AG10803 (cell line): ENCODE measurements around the gene MAP7D1.

Source experiments
- DNase-seq: peaks from one replicate; pipeline ENCODE4 v3.0.0; 2010; ENCODE audit warnings: low read depth
- H3K4me3 ChIP-seq: 2 replicates; pipeline ENCODE4 v1.5.1; 2011; ENCODE audit warnings: mild to moderate bottlenecking, low read length, control low read depth
- CTCF ChIP-seq: conservative IDR thresholded peaks from 2 replicates; pipeline ENCODE4 v1.5.1; 2011; ENCODE audit warnings: mild to moderate bottlenecking, low read length, control low read depth, inconsistent platforms

The MAP7D1 gene

DNA sequence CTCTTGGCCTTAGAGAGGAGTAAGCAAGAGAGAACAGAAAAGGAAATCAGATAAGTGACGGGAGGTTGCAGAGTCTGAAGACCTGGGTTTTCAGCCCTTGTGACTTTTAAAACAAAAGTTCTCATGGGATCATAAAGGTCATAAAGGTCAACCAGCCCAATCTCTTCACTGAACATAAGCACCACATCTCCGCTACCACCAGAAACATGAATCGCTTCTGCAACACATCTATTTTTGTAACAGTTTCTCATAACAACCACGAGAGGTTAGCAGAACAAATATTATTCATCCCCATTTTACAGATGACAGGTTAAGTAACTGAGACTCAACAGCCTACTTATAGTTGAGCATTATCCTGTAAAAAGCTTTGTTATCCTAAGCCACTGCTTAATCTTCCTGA lies 12.5 kb upstream of the MAP7D1 start:
- no peak for DNase-seq
- no peak overlapping the region for H3K4me3 ChIP-seq
- no peak for TF ChIP-seq CTCF

DNA sequence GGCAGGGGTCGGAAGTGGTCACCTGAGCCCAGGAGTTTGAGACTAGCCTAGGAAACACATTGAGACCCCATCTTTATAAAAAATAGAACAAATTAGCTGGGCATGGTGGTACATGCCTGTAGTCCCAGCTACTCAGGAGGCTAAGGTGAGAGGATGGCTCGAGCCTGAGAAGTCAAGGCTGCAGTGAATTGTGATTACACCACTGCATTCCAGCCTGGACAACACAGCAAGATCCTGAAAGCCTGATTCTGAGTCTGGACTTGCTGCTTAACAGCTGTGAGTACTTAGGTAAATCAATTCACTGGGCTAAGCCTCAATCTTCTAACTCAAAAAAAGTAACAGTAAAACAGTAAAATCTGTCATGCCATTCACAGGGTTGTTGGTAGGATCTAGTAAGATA lies 11.5 kb upstream of the MAP7D1 start:
- TF ChIP-seq CTCF, result no peak
- no peak overlapping the region for H3K4me3 ChIP-seq
- no peak for DNase-seq

DNA sequence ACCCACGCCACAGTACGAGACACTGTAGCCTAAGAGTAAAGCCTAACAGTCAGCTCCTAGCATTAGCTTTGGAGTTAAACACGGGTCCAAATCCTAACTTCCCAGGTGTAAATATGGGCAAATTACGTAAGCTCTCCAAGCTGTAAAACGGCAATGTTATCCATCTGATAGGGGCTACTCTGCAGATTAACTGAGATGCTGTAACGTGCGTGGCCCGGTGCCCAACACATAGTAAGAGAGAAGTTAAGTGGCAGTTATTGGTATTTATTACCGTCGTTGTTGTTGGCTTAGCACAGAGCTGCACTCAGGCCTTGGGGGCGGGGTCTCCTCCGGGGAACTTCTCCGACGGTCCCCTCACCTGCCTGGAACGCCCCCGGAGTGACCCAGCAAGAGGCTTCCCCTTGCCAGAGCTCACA lies 7.1 kb upstream of the MAP7D1 start:
- no peak for DNase-seq

GRCh38 chr1:36149237-36149972 lies 6.6 kb upstream of the MAP7D1 start, which contains the start of gene TRAPPC3:
Gene TRAPPC3 (minus strand): TSS chr1:36149486. CDS start chr1:36149378, 108 bp downstream.
- H3K4me3 ChIP-seq, result peak within 1 kb of the TSS; percentile 89
- DNase-seq, result peak; percentile 100
- TF ChIP-seq CTCF, result peak; percentile 84

More for the DNA sequence above, 7.1 kb upstream of the MAP7D1 start:
- peak overlapping the region; percentile 89 for H3K4me3 ChIP-seq
- TF ChIP-seq CTCF, result no peak

GRCh38 chr1:36149973-36150295 lies 6.0 kb upstream of the MAP7D1 start:
- peak overlapping the region; percentile 51 for H3K4me3 ChIP-seq
- no peak for TF ChIP-seq CTCF
- no peak for DNase-seq

GRCh38 chr1:36150296-36151133 lies 5.4 kb upstream of the MAP7D1 start:
- TF ChIP-seq CTCF, result no peak
- peak overlapping the region; percentile 51 for H3K4me3 ChIP-seq
- peak; percentile 96 for DNase-seq
